ENCODE measurements around the gene RELT.

Gene RELT

DNA sequence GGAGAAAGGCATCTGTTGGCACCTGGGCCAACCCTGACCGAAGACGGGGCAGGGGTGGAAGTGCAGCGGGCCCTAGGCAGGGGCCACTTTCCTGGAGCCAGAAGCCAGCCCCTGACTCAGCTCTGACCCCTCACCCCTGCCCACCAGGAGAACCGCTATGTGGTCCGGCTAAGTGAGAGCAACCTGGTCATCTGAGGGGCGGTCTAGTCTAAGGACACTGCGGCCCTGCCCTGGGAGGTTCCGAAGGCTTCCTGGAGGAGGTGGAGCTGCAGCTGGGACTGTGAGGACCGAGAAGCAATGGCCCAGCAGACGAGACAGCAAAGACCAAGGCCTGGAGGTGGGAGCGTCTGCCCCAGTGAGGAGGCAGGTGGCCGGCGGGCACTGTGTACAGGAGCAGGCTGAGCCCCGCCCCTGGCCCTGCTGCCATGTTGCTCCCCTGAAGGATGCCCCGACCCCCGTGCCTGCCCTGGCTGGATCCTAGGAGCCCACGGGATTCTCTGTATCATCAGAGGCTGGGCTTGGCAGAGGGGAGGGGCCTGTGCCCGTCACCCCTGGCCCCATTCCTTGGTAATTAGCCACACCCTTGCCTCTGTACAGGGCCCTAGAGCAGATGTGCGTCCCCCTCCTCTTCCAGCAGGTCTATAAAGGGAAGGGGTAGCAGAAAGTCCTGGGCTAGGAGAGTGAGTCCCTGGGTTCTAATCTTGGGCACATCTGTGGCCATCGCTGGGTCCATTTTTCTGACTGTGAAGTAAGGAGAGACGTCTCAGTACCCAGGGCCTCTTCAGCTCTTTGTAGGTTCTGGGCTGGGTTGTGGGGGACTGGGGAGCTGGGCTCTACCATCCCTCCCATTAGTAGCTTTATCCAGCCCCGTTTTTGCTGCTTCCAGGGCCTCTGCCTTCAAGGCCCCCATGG, 19.4 kb downstream of the RELT start:
- DNase-seq (ENCODE audit: insufficient read length) = no peak

DNA sequence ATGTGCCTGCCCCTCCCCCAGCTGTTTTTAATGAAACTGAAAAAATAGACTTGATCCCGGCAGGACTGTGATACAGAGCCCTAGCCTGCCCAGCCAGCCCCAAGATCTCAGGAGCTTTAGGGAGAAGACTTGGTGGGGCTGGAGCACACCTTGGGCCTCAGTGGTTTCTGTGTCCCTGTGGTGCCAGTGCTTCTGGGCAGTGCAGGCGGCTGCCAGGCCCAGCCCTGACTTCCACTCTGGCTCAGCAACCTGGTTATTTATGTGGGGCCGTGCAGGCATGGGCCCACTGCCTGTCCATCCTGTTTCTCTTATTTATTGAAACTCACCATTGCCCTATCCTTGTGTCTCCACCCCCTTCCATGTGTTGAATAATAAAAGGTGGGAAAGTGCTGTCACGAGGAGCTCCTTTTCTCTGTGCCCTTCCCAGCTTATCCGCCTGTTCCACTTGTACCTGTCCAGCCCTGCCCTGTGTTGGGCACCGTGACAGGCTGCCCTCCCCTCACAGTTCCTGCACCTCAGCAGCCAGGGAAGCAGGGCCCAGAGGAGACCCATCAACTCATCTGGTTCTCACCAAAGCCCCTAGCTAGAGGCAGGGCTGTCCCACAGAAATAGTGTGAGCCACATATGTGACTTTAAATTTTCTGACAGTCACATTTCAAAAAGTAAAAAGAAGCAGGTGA, 20.2 kb downstream of the RELT start:
- peak; percentile 24 for FAIRE-seq

More for the DNA sequence above, 19.4 kb downstream of the RELT start:
- TF ChIP-seq POLR2A (IDR thresholded peaks at IDR 0.05; ENCODE audit: low read depth, low read length) = no peak; the same call in 1 of the 2 replicates
- TF ChIP-seq POLR2AphosphoS5 (IDR thresholded peaks at IDR 0.05; ENCODE audit: low read depth, low read length) = no peak; the same call in 1 of the 2 replicates
- no peak for TF ChIP-seq TAF1 (IDR thresholded peaks at IDR 0.05; ENCODE audit: borderline replicate concordance, low read depth, low read length)
- FAIRE-seq = no peak

DNA sequence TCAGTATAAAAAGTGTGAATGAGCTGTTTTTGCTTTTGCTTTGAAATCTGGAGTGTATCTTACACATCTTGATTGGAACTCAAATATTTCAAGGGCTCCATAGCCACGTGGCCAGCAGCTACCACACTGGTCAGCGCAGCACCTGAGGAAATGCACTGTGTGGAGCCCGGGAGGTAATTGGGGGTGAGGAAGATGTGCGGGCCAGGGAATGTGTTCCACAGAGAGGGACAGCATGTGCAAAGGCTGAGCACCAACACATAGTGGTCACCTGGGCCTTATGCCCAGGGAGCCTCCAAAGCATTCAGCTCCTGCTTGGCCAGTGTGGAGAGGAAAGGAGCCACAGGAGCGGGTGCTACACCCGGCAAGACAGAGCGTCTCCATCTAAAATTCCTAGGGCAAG, 20.8 kb downstream of the RELT start:
- no peak for DNase-seq (ENCODE audit: insufficient read length)
- TF ChIP-seq POLR2AphosphoS5 (IDR thresholded peaks at IDR 0.05; ENCODE audit: low read depth, low read length) = no peak
- TF ChIP-seq TAF1 (IDR thresholded peaks at IDR 0.05; ENCODE audit: borderline replicate concordance, low read depth, low read length) = no peak
- no peak for TF ChIP-seq POLR2A (IDR thresholded peaks at IDR 0.05; ENCODE audit: low read depth, low read length)
- FAIRE-seq = no peak

More for the DNA sequence above, 20.2 kb downstream of the RELT start:
- DNase-seq (ENCODE audit: insufficient read length) = no peak
- TF ChIP-seq TAF1 (IDR thresholded peaks at IDR 0.05; ENCODE audit: borderline replicate concordance, low read depth, low read length) (no peak), POLR2A (IDR thresholded peaks at IDR 0.05; ENCODE audit: low read depth, low read length) (no peak; the same call in 1 of the 2 replicates), POLR2AphosphoS5 (IDR thresholded peaks at IDR 0.05; ENCODE audit: low read depth, low read length) (no peak; the same call in 1 of the 2 replicates)

DNA sequence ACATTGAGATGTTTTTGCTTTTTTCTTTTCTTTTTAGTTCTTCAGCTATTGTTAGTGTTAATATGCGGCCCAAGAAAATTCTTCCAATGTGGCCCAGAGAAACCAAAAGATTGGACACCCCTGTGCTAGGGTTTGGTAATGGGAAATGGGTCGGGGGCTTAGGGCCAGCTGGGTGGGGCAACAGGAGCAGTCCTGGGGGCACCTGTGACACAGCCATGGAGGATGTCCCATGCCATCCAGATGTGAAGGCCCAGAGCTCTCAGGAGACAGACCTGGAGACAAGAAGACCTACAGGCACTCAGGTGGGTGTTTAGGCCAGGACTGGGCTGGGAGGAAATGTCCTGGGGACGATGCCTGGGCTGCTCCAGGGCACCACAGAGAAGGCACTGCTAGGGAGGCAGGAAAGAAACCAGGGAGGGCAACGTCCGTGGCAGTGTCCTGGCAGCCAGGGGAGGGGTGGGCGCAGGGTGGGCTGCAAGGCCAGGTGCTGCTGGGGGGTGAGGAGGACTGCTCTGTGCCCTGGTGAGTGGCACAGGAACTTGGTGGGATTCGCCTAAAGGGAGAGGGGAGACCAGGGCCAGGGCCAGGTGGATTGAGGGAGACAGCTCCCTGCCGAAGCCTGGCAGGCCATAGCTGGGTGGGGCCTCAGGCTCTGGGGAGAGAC, 21.4 kb downstream of the RELT start:
- DNase-seq (ENCODE audit: insufficient read length) (no peak), FAIRE-seq (no peak)
- TF ChIP-seq POLR2AphosphoS5 (IDR thresholded peaks at IDR 0.05; ENCODE audit: low read depth, low read length) (peak; percentile 49; the same call in 1 of the 2 replicates), TAF1 (IDR thresholded peaks at IDR 0.05; ENCODE audit: borderline replicate concordance, low read depth, low read length) (no peak), POLR2A (IDR thresholded peaks at IDR 0.05; ENCODE audit: low read depth, low read length) (peak; percentile 63; the same call in 1 of the 2 replicates)

DNA sequence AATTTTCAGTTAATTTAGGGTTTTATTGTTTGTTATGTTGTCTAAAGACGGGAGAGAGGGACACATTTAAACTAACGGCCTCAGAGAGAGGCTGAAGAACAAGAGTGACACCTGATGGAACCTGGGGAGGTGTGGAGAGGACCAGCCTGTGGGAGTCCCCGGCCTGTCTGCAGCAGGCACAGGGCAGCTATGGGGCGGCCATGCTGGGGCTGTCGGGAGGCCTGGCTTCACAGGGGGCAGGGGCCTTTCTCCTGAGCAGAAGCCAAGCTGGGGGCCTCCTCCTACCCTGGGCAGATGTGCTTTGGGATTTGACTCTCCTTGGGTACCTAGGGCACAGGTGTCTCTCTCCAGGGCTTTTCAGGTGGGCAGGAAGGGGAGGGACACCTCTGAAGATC, 21.9 kb downstream of the RELT start:
- FAIRE-seq (peak; percentile 38), DNase-seq (ENCODE audit: insufficient read length) (no peak)
- TF ChIP-seq TAF1 (IDR thresholded peaks at IDR 0.05; ENCODE audit: borderline replicate concordance, low read depth, low read length) (no peak), POLR2AphosphoS5 (IDR thresholded peaks at IDR 0.05; ENCODE audit: low read depth, low read length) (0 out of 2 replicates have a peak, but pooled peaks have one; percentile 20)

DNA sequence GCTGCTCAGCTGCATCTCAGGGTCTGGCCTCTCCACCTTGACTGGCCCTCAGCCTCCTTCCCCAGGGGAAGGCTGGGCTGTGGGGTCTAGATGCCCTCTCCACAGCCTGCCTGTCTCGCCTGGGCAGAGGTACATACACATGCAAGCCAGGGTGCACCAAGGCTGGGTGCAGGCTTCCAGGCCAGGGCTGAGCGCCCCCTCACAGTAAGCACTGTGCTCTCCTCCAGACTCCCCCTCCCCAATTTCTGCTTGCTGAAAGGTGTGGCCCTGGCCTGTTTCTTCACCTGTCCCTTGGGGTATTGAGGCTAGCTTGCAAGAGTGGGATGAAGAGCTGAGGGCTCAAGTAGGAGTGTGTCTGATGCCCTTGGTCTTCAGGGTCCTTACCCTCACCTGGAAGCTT, 22.5 kb downstream of the RELT start:
- TF ChIP-seq POLR2A (IDR thresholded peaks at IDR 0.05; ENCODE audit: low read depth, low read length) = no peak; the same call in 1 of the 2 replicates
- TF ChIP-seq POLR2AphosphoS5 (IDR thresholded peaks at IDR 0.05; ENCODE audit: low read depth, low read length) = 0 out of 2 replicates have a peak, but pooled peaks have one; percentile 3
- no peak for TF ChIP-seq TAF1 (IDR thresholded peaks at IDR 0.05; ENCODE audit: borderline replicate concordance, low read depth, low read length)
- DNase-seq (ENCODE audit: insufficient read length) (no peak), FAIRE-seq (no peak)

DNA sequence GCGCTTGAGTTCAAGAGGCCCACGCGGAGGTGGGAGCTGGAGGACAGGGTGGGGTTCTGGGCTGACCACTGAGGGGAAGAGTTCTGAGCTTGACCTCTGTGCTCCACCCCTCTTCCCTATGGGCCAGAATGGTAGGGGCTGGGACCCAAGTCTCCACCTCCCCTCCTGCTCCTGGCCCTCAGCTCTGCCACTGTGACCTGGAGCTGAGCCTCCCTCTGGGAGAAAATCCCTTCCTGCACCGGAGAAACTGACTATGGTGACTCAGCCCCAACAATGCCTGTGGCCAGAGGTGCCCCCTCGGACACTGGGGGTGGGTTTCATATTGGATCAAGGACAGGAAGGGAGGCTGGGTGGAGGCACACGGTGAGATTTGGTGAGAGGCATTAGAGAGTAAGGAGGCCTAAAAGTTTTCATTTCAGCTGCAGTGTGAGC, 23.0 kb downstream of the RELT start:
- no peak for FAIRE-seq
- TF ChIP-seq TAF1 (IDR thresholded peaks at IDR 0.05; ENCODE audit: borderline replicate concordance, low read depth, low read length) (no peak), POLR2A (IDR thresholded peaks at IDR 0.05; ENCODE audit: low read depth, low read length) (no peak)
- no peak for DNase-seq (ENCODE audit: insufficient read length)

DNA sequence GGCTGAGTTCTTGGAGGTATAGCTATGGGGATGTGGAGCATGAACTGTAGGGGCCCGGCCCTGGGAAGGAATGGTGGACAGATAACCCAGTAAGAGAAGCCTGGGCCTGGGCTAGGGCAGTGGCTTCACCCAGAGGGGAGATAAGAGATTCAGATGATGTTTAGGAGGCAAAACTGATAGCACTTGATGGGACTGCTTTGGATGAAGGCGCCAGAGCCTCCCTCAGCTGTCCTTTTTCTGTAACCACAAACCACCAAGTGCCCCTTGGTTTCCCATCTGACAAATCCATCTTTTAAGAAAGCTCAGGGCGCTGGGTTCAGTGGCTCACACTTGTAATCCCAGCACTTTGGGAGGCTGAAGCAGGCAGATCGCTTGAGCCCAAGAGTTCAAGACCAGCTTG, 23.4 kb downstream of the RELT start:
- FAIRE-seq = no peak
- DNase-seq (ENCODE audit: insufficient read length) = no peak
- TF ChIP-seq POLR2A (IDR thresholded peaks at IDR 0.05; ENCODE audit: low read depth, low read length) (no peak), TAF1 (IDR thresholded peaks at IDR 0.05; ENCODE audit: borderline replicate concordance, low read depth, low read length) (no peak), POLR2AphosphoS5 (IDR thresholded peaks at IDR 0.05; ENCODE audit: low read depth, low read length) (no peak)

DNA sequence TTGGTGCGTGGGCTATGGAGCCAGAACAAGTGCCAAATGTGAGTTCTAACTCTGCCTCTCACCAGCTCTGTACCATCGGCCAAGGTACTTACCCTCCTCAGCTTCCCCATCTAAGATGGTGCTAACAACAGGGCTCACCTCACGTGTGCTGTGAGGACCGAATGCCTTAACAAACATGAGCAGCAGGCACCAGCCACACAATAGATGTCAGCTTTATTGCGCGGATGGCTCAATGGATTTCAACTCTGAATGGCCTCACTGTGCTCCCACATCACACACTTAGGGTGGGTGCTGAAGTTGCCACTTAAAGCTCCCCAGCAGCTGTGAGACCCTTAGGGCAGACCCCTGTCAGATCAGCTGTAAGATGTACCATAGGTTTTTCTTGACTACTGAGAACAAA, 24.1 kb downstream of the RELT start:
- TF ChIP-seq POLR2AphosphoS5 (IDR thresholded peaks at IDR 0.05; ENCODE audit: low read depth, low read length) (peak; percentile 67; the same call in 1 of the 2 replicates), TAF1 (IDR thresholded peaks at IDR 0.05; ENCODE audit: borderline replicate concordance, low read depth, low read length) (no peak), POLR2A (IDR thresholded peaks at IDR 0.05; ENCODE audit: low read depth, low read length) (peak; percentile 25; the same call in 1 of the 2 replicates)
- FAIRE-seq (no peak), DNase-seq (ENCODE audit: insufficient read length) (no peak)

DNA sequence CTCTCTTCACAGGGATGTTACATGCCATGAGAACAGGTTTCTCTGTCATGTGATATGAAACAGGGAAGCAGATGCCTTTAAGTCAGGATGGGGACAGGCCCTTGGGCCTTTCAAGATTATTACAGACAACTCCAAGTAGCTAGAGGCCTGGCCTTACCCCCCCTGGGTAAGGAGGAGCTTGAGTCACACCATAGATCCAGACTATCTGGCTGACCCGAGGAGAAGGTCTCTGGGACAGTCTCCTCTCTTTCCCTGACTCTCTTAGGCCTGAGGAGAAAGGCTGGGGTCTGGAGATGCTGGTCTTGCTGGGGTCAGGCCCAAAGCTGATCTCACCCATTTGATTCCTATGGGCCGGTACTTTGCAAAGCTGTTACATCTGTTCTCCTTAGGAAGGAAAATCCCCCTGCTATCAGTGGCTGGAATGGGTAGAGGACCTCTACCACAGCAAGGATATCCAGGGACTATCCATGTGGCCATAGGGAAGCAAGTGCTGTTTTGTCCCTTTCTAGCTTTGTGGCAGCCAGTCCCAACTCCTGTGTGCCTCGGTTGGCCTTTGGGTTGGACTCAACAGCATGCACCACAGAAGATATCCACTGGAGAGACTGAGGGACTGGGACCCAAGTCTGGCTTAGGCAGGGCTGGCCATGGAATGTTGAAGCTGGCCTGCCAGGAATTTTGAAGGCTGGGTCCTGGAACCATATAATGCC, 25.2 kb downstream of the RELT start:
- no peak; the same call in 1 of the 2 replicates for TF ChIP-seq POLR2AphosphoS5 (IDR thresholded peaks at IDR 0.05; ENCODE audit: low read depth, low read length)
- no peak for TF ChIP-seq POLR2A (IDR thresholded peaks at IDR 0.05; ENCODE audit: low read depth, low read length)
- TF ChIP-seq TAF1 (IDR thresholded peaks at IDR 0.05; ENCODE audit: borderline replicate concordance, low read depth, low read length) = no peak
- FAIRE-seq (peak; percentile 33), DNase-seq (ENCODE audit: insufficient read length) (no peak)
